HepG2 (cell line): ENCODE measurements around the gene SPRED2. TPM values are rescaled to one million over a fixed set of nuclear protein-coding genes. Genes with fewer than 3 reads are reported as not detected.
A peak's percentile ranks its signal among the peaks of the same experiment; 100 is the strongest.

Experiments
- ATAC-seq: fragments of 200-7000 bp; cut with Tn5 transposase; 3 replicates; pipeline ENCODE4 v1.9.1; 2020; ENCODE audit warnings: mild to moderate bottlenecking, moderate library complexity
- BruUV-seq: library from RNA; stranded (reverse); fragments of 400-500 nt; replicated peaks from 2 replicates; lab custom pipeline; 2021; lab: Mats Ljungman, UMichigan
- CTCF ChIA-PET: fragments of 300-600 bp; formaldehyde crosslinking; extraction: SDS; loops from one replicate; lab custom pipeline; 2021; ENCODE audit warnings: low total read pairs, inconsistent platforms, low intra/inter-chr PET ratio; lab: Yijun Ruan, JAX
- POLR2A ChIA-PET: fragments of 350-600 bp; sonication (Branson Sonifier 250); formaldehyde crosslinking; loops from one replicate; lab custom pipeline; 2020; ENCODE audit warnings: antibody characterized with exemption, inconsistent platforms; lab: Yijun Ruan, JAX
- DNase-seq: peaks from one replicate; pipeline ENCODE4 v3.0.0-alpha.2; 2015; ENCODE audit warnings: low spot score
- FAIRE-seq: peaks from 3 replicates; lab custom pipeline; 2011; peaks lifted over from hg19 to GRCh38; lab: Jason Lieb, UNC
- H2AFZ ChIP-seq: one replicate; pipeline ENCODE4 v1.6.1; 2011; ENCODE audit warnings: low read length, inconsistent platforms
- H3K27ac ChIP-seq: fragments of 300-600 bp; 3 replicates; pipeline ENCODE4 v1.8.0; 2011; ENCODE audit warnings: mixed run types, mild to moderate bottlenecking, mixed read lengths, low read length, inconsistent platforms; ENCODE audit not compliant: insufficient read depth; ENCODE audit errors: extremely low read length
- H3K27me3 ChIP-seq, 2 experiments: fragments of 200-600 bp in 1 of 2; 2 replicates in 1 of 2; 3 replicates in 1 of 2; pipeline versions ENCODE4 v1.6.0 to v1.8.0; 2011; ENCODE audit warnings: low read length in 2 of 2, mild to moderate bottlenecking in 2 of 2, moderate library complexity in 2 of 2, inconsistent platforms in 1 of 2; ENCODE audit not compliant: insufficient read depth in 2 of 2, control insufficient read depth in 1 of 2
- H3K36me3 ChIP-seq, 2 experiments: fragments of 200-600 bp in 1 of 2; replicated peaks in 1 of 2; 2 replicates in 1 of 2; 3 replicates in 1 of 2; pipeline versions ENCODE4 v1.5.1 to v1.8.0; 2011; ENCODE audit warnings: low read length in 2 of 2, inconsistent platforms in 1 of 2; ENCODE audit not compliant: insufficient read depth in 2 of 2, control insufficient read depth in 1 of 2
- H3K4me1 ChIP-seq: 2 replicates; pipeline ENCODE4 v1.5.1; 2012; ENCODE audit warnings: low read length, inconsistent platforms; ENCODE audit not compliant: insufficient read depth
- H3K4me2 ChIP-seq: 2 replicates; pipeline ENCODE4 v1.6.0; 2011; ENCODE audit warnings: low read depth, low read length, inconsistent platforms
- H3K4me3 ChIP-seq, 3 experiments: fragments of 200-600 bp in 1 of 3; sonication (generic), shearing (Covaris generic) in 1 of 3; replicated peaks in 1 of 3; 2 replicates each; pipeline ENCODE4 v1.5.1; 2011 to 2016; ENCODE audit warnings: low read length in 3 of 3, inconsistent platforms in 2 of 3, low read depth in 2 of 3, mild to moderate bottlenecking in 2 of 3, control low read depth in 1 of 3, mixed read lengths in 1 of 3; ENCODE audit not compliant: insufficient read depth in 1 of 3
- H3K79me2 ChIP-seq: one replicate; pipeline ENCODE4 v1.6.1; 2011; ENCODE audit warnings: low read length, inconsistent platforms; ENCODE audit not compliant: insufficient read depth
- H3K9ac ChIP-seq: 2 replicates; pipeline ENCODE4 v1.6.0; 2011; ENCODE audit warnings: mild to moderate bottlenecking, low read depth, low read length, inconsistent platforms; ENCODE audit not compliant: insufficient read depth
- H3K9me3 ChIP-seq: 2 replicates; pipeline ENCODE4 v1.5.1; 2012; ENCODE audit warnings: mild to moderate bottlenecking, low read length
- H4K20me1 ChIP-seq: 2 replicates; pipeline ENCODE4 v1.6.0; 2011; ENCODE audit warnings: inconsistent platforms, mild to moderate bottlenecking, low read length, moderate library complexity; ENCODE audit not compliant: insufficient read depth
- ADNP ChIP-seq: sonication (generic); formaldehyde crosslinking; IDR thresholded peaks from 2 replicates; pipeline ENCODE4 v1.4.0; 2020; ENCODE audit warnings: missing genetic modification reagents
- FOSL2 ChIP-seq: sonication (generic); formaldehyde crosslinking; IDR thresholded peaks from 2 replicates; pipeline ENCODE4 v1.4.0; 2020; ENCODE audit warnings: missing genetic modification reagents
- JUND ChIP-seq: sonication (generic); formaldehyde crosslinking; IDR thresholded peaks from 2 replicates; pipeline ENCODE4 v1.8.0; 2022; ENCODE audit warnings: mild to moderate bottlenecking, missing genetic modification reagents
- MED1 ChIP-seq: sonication (generic); formaldehyde crosslinking; IDR thresholded peaks from 2 replicates; pipeline ENCODE4 v1.4.0; 2020; ENCODE audit warnings: missing genetic modification reagents
- SAP130 ChIP-seq: IDR thresholded peaks from 2 replicates; pipeline ENCODE4 v1.6.1; 2016; ENCODE audit warnings: low read depth
- ZBTB20 ChIP-seq: sonication (generic); formaldehyde crosslinking; IDR thresholded peaks from 2 replicates; pipeline ENCODE4 v1.8.1; 2023; ENCODE audit warnings: missing genetic modification reagents, low read depth, mild to moderate bottlenecking, borderline replicate concordance
- ZNF484 ChIP-seq: sonication (generic); formaldehyde crosslinking; IDR thresholded peaks from 2 replicates; pipeline ENCODE4 v1.5.1; 2020; ENCODE audit warnings: mild to moderate bottlenecking, low read depth, missing genetic modification reagents, borderline replicate concordance
- ZNF570 ChIP-seq: sonication (generic); formaldehyde crosslinking; IDR thresholded peaks from 2 replicates; pipeline ENCODE4 v1.4.0; 2020; ENCODE audit warnings: mild to moderate bottlenecking, missing genetic modification reagents, borderline replicate concordance
- WGBS: methylation state at CpG from one replicate; pipeline ENCODE4 v1.1.6; 2017; ENCODE audit warnings: low lambda C conversion rate; 5-methylcytosine and 5-hydroxymethylcytosine counted together
- in situ Hi-C: cut with HindIII; loops from 2 replicates; pipeline ENCODE4 v1.10.0; 2017; ENCODE audit warnings: low pct_unique_long_range_greater_than_20kb; ENCODE audit not compliant: extremely low pct_ligation_motif_present
- intact Hi-C: fragments of 100-400 bp; cut with micrococcal nuclease; formaldehyde crosslinking; loops from one replicate; pipeline ENCODE4 v1.10.0; 2022; ENCODE audit not compliant: unreplicated experiment
- polyA plus RNA-seq, 8 experiments: library from polyadenylated mRNA; depleted of rRNA in 3 of 8; stranded (reverse) in 7 of 8; unstranded in 1 of 8; fragments of >200 nt; fragmentation: Illumina TruSeq in 4 of 8; extraction: Trizol in 4 of 8; gene quantifications; 2 replicates each; pipeline versions ENCODE4 v1.2.1 to v1.2.3, GENCODE V29; 2011 to 2016; ENCODE audit warnings: low read depth in 4 of 8, missing spikeins in 1 of 8, mixed read lengths in 1 of 8; ENCODE audit not compliant: insufficient read depth in 1 of 8
- total RNA-seq, 5 experiments: library from RNA; depleted of rRNA; stranded (reverse); fragments of >200 nt; fragmentation: Illumina TruSeq; extraction: Trizol; gene quantifications; 2 replicates each; pipeline ENCODE4 v1.2.3, GENCODE V29; 2016; ENCODE audit warnings: low read depth in 1 of 5
- TF ChIP-seq, protein P1 (sequence below): sonication (generic); formaldehyde crosslinking; IDR thresholded peaks from 2 replicates; pipeline ENCODE4 v1.4.0; 2020; ENCODE audit warnings: missing genetic modification reagents, borderline replicate concordance
- TF ChIP-seq, protein P2 (sequence below): IDR thresholded peaks from 2 replicates; pipeline ENCODE4 v1.6.1; 2016; ENCODE audit warnings: low read depth
- TF ChIP-seq, protein P3 (sequence below): sonication (generic); formaldehyde crosslinking; IDR thresholded peaks from 2 replicates; pipeline ENCODE4 v1.4.0; 2020; ENCODE audit warnings: missing genetic modification reagents
- TF ChIP-seq, protein P4 (sequence below): sonication (generic); formaldehyde crosslinking; IDR thresholded peaks from 2 replicates; pipeline ENCODE4 v1.5.0; 2020; ENCODE audit warnings: mild to moderate bottlenecking, missing genetic modification reagents
- TF ChIP-seq, protein P5 (sequence below): sonication (generic); formaldehyde crosslinking; IDR thresholded peaks from 2 replicates; pipeline ENCODE4 v1.4.0; 2020; ENCODE audit warnings: missing genetic modification reagents

The SPRED2 gene
- total and polyA plus RNA-seq, 2 of the 13 experiments (the other 11 are each of a cell fraction or from before 2014, with no cell fraction given), result 13.0 to 37.0 TPM

DNA sequence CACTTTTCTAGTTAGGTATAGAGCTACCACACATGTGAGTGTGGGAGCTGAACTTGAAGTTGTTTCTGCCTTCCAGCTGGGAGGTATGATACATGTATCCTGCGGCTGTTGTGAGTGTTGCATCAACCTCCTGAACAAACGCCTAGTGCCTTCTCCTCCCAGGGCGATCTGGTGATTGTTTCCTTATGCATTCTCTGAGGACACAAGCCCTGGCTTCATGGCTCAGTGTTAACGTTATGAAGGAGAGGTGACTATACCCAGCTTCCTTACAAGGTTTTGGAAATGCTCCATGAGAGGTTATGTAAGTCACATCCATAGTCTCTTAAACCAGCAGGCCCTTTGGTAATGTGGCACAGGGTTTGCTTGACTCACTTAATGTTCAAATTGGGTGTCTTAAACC is 64.9 kb downstream of the SPRED2 start (continued):
- TF ChIP-seq, protein P1, sequence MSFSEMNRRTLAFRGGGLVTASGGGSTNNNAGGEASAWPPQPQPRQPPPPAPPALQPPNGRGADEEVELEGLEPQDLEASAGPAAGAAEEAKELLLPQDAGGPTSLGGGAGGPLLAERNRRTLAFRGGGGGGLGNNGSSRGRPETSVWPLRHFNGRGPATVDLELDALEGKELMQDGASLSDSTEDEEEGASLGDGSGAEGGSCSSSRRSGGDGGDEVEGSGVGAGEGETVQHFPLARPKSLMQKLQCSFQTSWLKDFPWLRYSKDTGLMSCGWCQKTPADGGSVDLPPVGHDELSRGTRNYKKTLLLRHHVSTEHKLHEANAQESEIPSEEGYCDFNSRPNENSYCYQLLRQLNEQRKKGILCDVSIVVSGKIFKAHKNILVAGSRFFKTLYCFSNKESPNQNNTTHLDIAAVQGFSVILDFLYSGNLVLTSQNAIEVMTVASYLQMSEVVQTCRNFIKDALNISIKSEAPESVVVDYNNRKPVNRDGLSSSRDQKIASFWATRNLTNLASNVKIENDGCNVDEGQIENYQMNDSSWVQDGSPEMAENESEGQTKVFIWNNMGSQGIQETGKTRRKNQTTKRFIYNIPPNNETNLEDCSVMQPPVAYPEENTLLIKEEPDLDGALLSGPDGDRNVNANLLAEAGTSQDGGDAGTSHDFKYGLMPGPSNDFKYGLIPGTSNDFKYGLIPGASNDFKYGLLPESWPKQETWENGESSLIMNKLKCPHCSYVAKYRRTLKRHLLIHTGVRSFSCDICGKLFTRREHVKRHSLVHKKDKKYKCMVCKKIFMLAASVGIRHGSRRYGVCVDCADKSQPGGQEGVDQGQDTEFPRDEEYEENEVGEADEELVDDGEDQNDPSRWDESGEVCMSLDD (CRISPR knock-in tag), result no peak
- no peak for TF ChIP-seq ZNF570 (CRISPR knock-in tag)
- no peak for TF ChIP-seq ZNF484

DNA sequence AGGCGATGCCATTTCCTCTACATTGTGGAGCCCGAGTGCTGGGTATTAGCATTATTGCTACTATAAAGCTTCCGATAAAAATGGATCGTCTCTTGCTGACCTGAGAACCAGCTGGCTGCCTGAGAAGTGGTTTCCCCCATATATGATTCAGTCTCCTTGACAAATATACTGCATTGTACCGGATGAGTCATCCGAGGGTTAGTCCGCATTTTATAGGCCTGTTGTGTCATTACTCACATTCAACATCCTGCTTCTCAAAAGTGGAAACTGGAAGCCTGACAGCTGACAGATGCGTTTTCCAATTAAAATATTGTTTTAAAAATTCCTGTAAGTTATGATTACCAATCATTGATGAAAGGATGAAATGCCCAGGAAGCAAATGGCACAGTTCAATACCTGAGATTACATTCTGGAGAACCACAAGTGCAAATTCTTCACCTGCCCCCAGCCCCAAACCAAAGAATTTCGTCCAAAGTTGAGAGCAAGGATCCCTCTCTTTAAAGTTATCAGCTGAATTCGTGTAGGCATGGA is 65.7 kb downstream of the SPRED2 start:
- H3K4me3 ChIP-seq, result no peak overlapping the region
- no peak for ATAC-seq
- FAIRE-seq, result no peak
- DNase-seq, result peak; percentile 77
- in situ Hi-C loops (no loop called here), intact Hi-C loops (loop anchor here (5.0 kb wide), 1 partner anchor 64 kb away; no protein-coding TSS in a partner anchor)
- BruUV-seq, result TSS peak; percentile 7
- WGBS, result 85% methylated on average over 10 of the region's 10 CpGs
- CTCF ChIA-PET, result no interaction called here
- peak overlapping the region; percentile 11 for H3K27ac ChIP-seq
- H3K27me3 ChIP-seq, result no peaks in the 10 kb centered on the region
- H3K4me2 ChIP-seq, result no peak overlapping the region
- no peaks in the 10 kb centered on the region for H3K36me3 ChIP-seq
- peaks cover 95% of the 10 kb centered on the region for H3K79me2 ChIP-seq
- no peaks in the 10 kb centered on the region for H3K9me3 ChIP-seq
- peaks cover 100% of the 10 kb centered on the region for H3K4me1 ChIP-seq
- H3K9ac ChIP-seq, result no peak overlapping the region
- H2AFZ ChIP-seq, result no peak overlapping the region
- H4K20me1 ChIP-seq, result peaks cover 18% of the 10 kb centered on the region
- POLR2A ChIA-PET, result interaction anchor here (1.0 to 1.9 kb wide), 5 partner anchors 9 to 70 kb away, joined by 3 to 8 read pairs (median 5); no protein-coding TSS in a partner anchor
- TF ChIP-seq JUND (CRISPR knock-in tag), result peak; percentile 71; the same call in 1 of the 2 replicates
- TF ChIP-seq SAP130 (CRISPR knock-in tag), result peak; percentile 58; the same call in 1 of the 2 replicates
- TF ChIP-seq ADNP (CRISPR knock-in tag), result no peak
- TF ChIP-seq, protein P2, sequence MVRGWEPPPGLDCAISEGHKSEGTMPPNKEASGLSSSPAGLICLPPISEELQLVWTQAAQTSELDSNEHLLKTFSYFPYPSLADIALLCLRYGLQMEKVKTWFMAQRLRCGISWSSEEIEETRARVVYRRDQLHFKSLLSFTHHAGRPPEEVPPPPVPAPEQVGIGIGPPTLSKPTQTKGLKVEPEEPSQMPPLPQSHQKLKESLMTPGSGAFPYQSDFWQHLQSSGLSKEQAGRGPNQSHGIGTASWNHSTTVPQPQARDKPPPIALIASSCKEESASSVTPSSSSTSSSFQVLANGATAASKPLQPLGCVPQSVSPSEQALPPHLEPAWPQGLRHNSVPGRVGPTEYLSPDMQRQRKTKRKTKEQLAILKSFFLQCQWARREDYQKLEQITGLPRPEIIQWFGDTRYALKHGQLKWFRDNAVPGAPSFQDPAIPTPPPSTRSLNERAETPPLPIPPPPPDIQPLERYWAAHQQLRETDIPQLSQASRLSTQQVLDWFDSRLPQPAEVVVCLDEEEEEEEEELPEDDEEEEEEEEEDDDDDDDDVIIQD (CRISPR knock-in tag), result peak; percentile 95
- peak; percentile 97 for TF ChIP-seq FOSL2 (CRISPR knock-in tag)
- TF ChIP-seq, protein P3, sequence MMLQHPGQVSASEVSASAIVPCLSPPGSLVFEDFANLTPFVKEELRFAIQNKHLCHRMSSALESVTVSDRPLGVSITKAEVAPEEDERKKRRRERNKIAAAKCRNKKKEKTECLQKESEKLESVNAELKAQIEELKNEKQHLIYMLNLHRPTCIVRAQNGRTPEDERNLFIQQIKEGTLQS (CRISPR knock-in tag), result peak; percentile 62; the same call in 1 of the 2 replicates
- TF ChIP-seq, protein P4, sequence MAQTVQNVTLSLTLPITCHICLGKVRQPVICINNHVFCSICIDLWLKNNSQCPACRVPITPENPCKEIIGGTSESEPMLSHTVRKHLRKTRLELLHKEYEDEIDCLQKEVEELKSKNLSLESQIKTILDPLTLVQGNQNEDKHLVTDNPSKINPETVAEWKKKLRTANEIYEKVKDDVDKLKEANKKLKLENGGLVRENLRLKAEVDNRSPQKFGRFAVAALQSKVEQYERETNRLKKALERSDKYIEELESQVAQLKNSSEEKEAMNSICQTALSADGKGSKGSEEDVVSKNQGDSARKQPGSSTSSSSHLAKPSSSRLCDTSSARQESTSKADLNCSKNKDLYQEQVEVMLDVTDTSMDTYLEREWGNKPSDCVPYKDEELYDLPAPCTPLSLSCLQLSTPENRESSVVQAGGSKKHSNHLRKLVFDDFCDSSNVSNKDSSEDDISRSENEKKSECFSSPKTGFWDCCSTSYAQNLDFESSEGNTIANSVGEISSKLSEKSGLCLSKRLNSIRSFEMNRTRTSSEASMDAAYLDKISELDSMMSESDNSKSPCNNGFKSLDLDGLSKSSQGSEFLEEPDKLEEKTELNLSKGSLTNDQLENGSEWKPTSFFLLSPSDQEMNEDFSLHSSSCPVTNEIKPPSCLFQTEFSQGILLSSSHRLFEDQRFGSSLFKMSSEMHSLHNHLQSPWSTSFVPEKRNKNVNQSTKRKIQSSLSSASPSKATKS, result peak; percentile 74; the same call in 1 of the 2 replicates
- TF ChIP-seq, protein P5, sequence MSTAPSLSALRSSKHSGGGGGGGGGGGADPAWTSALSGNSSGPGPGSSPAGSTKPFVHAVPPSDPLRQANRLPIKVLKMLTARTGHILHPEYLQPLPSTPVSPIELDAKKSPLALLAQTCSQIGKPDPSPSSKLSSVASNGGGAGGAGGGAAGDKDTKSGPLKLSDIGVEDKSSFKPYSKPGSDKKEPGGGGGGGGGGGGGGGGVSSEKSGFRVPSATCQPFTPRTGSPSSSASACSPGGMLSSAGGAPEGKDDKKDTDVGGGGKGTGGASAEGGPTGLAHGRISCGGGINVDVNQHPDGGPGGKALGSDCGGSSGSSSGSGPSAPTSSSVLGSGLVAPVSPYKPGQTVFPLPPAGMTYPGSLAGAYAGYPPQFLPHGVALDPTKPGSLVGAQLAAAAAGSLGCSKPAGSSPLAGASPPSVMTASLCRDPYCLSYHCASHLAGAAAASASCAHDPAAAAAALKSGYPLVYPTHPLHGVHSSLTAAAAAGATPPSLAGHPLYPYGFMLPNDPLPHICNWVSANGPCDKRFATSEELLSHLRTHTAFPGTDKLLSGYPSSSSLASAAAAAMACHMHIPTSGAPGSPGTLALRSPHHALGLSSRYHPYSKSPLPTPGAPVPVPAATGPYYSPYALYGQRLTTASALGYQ (CRISPR knock-in tag), result no peak
- TF ChIP-seq MED1 (CRISPR knock-in tag), result 0 out of 2 replicates have a peak, but pooled peaks have one; percentile 26
- TF ChIP-seq ZBTB20, result peak; percentile 29; the same call in 1 of the 2 replicates
